ENCODE results near the gene EEIG1. TPM values are rescaled to one million over a fixed set of nuclear protein-coding genes. Genes with fewer than 3 reads are reported as not detected.
"Not testable (repeated sequence)": the region's sequence is repeated elsewhere in the genome, so short reads cannot be mapped to it uniquely, and the experiment has no call there.

The EEIG1 gene
- polyA plus RNA-seq, 1 experiment: 26.6 TPM

DNA sequence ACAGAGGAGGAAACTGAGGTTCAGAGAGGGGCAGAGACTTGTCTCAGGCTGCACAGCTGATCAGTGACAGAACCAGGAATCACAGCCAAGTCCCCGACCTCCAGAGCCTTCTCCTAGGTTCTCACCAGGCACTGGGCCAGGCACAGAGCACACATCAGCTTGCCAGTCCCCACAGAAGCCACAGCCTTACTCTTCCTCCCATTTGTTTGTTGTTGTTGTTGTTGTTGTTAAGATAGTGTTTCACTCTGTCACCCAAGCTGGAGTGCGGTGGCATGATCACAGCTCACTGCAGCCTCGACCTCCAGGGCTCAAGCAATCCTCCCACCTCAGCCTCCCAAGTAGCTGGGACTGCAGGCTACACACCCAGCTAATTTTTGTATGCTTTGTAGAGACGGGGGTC is 44.9 kb upstream of the EEIG1 start:
- Histone ChIP-seq H3K27me3 (ENCODE audit: control insufficient read depth, insufficient read depth, low read length) (no peaks in the 10 kb centered on the region), H3K36me3 (ENCODE audit: control insufficient read depth, insufficient read depth, low read length) (no peaks in the 10 kb centered on the region), H3K4me3 (ENCODE audit: low read depth, low read length) (no peak overlapping the region)
- DNase-seq (ENCODE audit: low read depth): no peak
- TF ChIP-seq, protein P1, sequence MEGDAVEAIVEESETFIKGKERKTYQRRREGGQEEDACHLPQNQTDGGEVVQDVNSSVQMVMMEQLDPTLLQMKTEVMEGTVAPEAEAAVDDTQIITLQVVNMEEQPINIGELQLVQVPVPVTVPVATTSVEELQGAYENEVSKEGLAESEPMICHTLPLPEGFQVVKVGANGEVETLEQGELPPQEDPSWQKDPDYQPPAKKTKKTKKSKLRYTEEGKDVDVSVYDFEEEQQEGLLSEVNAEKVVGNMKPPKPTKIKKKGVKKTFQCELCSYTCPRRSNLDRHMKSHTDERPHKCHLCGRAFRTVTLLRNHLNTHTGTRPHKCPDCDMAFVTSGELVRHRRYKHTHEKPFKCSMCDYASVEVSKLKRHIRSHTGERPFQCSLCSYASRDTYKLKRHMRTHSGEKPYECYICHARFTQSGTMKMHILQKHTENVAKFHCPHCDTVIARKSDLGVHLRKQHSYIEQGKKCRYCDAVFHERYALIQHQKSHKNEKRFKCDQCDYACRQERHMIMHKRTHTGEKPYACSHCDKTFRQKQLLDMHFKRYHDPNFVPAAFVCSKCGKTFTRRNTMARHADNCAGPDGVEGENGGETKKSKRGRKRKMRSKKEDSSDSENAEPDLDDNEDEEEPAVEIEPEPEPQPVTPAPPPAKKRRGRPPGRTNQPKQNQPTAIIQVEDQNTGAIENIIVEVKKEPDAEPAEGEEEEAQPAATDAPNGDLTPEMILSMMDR (IDR thresholded peaks at IDR 0.05; ENCODE audit: insufficient read depth, low read depth, low read length): no peak
- ChIA-PET CTCF (interaction anchor here (0.9 to 20.8 kb wide), 3 partner anchors 10 to 92 kb away, joined by 4 to 342 read pairs (median 29); no protein-coding TSS in a partner anchor), POLR2A (no interaction called here)

DNA sequence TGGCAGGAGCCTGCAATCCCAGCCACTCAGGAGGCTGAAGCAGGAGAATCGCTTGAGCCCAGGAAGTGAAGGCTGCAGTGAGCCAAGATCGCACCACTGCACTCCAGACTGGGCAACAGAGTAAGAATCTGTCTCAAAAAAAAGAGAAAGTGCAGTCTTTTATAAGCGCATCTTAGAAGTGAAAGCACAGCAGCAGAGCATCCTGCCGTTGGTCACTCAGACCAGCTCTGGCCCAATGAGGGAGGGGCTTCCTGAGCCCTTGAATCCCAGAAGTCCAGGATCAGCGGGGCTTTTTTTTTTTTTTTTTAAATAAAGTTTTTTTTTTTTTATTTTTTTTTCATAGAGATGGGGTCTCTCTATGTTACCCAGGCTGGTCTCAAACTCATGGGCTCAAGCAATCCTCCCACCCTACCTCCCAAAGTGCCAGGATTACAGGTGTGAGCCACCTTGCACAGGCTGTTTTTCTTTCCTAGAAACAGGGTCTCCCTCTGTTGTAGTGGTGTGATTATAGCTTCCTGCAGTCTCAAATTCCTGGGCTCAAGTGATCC is 44.0 kb upstream of the EEIG1 start:
- POLR2A ChIA-PET: no interaction called here
- CTCF ChIA-PET: interaction anchor here (0.6 to 20.8 kb wide), 5 partner anchors 8 to 104 kb away, joined by 3 to 342 read pairs (median 4); no protein-coding TSS in a partner anchor
- Histone ChIP-seq H3K36me3 (ENCODE audit: control insufficient read depth, insufficient read depth, low read length) (no peaks in the 10 kb centered on the region), H3K4me3 (ENCODE audit: low read depth, low read length) (no peak overlapping the region), H3K27me3 (ENCODE audit: control insufficient read depth, insufficient read depth, low read length) (no peaks in the 10 kb centered on the region)
- TF ChIP-seq, protein P1 (IDR thresholded peaks at IDR 0.05; ENCODE audit: insufficient read depth, low read depth, low read length): no peak
- no peak for DNase-seq (ENCODE audit: low read depth)

DNA sequence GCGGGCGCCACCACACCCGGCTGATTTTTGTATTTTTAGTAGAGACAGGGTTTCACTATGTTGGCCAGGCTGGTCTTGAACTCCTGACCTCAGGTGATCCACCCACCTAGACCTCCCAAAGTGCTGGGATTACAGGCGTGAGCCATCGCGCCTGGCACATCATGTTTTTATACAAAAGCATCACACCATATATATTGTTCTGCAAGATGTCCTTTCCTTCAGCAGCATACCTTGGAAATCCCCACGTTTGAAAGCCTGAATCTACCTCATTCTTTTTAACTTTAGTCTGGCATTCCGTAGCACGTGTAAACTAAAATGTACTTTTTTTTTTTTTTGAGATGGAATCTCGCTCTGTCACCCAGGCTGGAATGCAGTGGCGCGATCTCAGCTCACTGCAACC is 42.9 kb upstream of the EEIG1 start:
- H3K27me3 ChIP-seq (ENCODE audit: control insufficient read depth, insufficient read depth, low read length); H3K4me3 ChIP-seq (ENCODE audit: low read depth, low read length); H3K36me3 ChIP-seq (ENCODE audit: control insufficient read depth, insufficient read depth, low read length); DNase-seq (ENCODE audit: low read depth); POLR2A ChIA-PET: not testable (repeated sequence)
- CTCF ChIA-PET: interaction anchor here (5.5 kb wide), 1 partner anchor 12 kb away, joined by 29 read pairs; no protein-coding TSS in a partner anchor

DNA sequence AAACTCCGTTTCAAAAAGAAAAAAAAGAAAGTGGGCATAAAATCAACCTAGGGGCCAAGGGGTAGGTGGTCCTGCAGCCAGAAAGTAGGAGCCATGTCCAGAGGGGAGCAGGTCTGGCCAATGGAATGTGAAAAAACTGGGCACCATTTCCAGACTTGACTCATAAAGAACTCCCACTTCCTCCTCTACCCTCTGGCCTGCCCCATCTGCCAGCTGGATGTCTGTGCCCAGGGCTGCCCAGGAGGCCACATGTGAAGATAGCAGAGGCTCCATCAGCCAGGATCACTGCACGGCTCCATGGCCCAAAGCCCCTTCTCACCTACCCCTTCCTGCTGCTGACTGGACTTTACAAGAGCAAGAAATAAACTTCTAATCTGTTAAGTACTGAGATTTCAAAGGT is 42.1 kb upstream of the EEIG1 start:
- Histone ChIP-seq H3K36me3 (ENCODE audit: control insufficient read depth, insufficient read depth, low read length) (no peaks in the 10 kb centered on the region), H3K27me3 (ENCODE audit: control insufficient read depth, insufficient read depth, low read length) (no peaks in the 10 kb centered on the region), H3K4me3 (ENCODE audit: low read depth, low read length) (no peak overlapping the region)
- DNase-seq (ENCODE audit: low read depth): no peak
- ChIA-PET POLR2A (no interaction called here), CTCF (interaction anchor here (1.0 to 5.5 kb wide), 3 partner anchors 8 to 80 kb away, joined by 3 to 29 read pairs (median 13); no protein-coding TSS in a partner anchor)
- TF ChIP-seq, protein P1 (IDR thresholded peaks at IDR 0.05; ENCODE audit: insufficient read depth, low read depth, low read length): no peak

DNA sequence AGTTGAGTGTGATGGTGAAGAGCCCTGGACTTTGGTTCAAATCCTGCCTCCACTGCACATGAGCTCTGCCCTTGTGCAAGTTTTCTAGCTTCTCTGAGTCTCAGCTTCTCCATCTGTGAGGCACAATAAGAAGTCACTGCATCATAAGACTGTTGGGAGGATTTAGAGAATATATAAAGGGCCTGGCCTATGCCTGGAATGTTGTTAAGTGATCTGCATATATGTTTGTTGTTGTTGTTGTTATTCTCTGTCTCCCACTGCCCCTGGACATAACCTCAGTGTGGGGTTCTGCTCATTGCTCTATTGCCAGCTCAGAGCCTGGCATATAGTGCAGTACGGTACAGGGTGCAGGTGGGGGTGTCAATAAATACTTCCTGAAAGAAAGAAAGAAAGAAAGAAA is 40.3 kb upstream of the EEIG1 start:
- Histone ChIP-seq H3K27me3 (ENCODE audit: control insufficient read depth, insufficient read depth, low read length) (no peaks in the 10 kb centered on the region), H3K36me3 (ENCODE audit: control insufficient read depth, insufficient read depth, low read length) (no peaks in the 10 kb centered on the region), H3K4me3 (ENCODE audit: low read depth, low read length) (no peak overlapping the region)
- DNase-seq (ENCODE audit: low read depth): no peak
- CTCF ChIA-PET: interaction anchor here (1.7 to 2.8 kb wide), 2 partner anchors 14 to 78 kb away, joined by 5 to 13 read pairs; no protein-coding TSS in a partner anchor
- TF ChIP-seq, protein P1 (IDR thresholded peaks at IDR 0.05; ENCODE audit: insufficient read depth, low read depth, low read length): no peak
- POLR2A ChIA-PET: no interaction called here

DNA sequence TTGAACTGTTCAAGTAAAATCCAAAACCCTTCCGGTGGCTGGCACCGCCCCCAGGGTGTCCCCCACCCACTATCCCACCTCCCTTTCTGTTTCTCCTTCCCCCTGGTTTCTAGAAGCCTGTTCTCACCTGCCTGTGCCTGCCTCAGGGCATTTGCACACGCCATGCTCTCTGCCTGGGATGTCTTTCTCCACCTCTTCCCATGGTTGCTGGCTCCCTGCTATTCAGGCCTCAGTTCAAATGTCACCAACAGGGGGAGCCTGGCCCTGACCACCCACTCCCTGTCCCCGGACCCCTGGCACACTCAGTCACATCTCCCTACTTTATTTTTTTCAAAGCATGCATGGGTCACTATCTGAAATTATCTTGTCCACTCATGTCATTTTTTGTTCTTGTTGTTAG is 39.9 kb upstream of the EEIG1 start:
- no peaks in the 10 kb centered on the region for H3K27me3 ChIP-seq (ENCODE audit: control insufficient read depth, insufficient read depth, low read length)
- H3K4me3 ChIP-seq (ENCODE audit: low read depth, low read length): no peak overlapping the region
- POLR2A ChIA-PET: no interaction called here
- DNase-seq (ENCODE audit: low read depth): no peak
- TF ChIP-seq, protein P1 (IDR thresholded peaks at IDR 0.05; ENCODE audit: insufficient read depth, low read depth, low read length): peak; percentile 31
- no peaks in the 10 kb centered on the region for H3K36me3 ChIP-seq (ENCODE audit: control insufficient read depth, insufficient read depth, low read length)
- CTCF ChIA-PET: interaction anchor here (1.2 to 2.8 kb wide), 3 partner anchors 11 to 77 kb away, joined by 3 to 13 read pairs (median 5); no protein-coding TSS in a partner anchor

All from BJ (cell line).